ENCODE measurements around the gene BDH1. TPM values are rescaled to one million over a fixed set of nuclear protein-coding genes. Genes with fewer than 3 reads are reported as not detected.
"Not testable (repeated sequence)": the region's sequence is repeated elsewhere in the genome, so short reads cannot be mapped to it uniquely, and the experiment has no call there.

The BDH1 gene
- polyA plus RNA-seq, 1 of the 3 experiments (the other 2 are of a cell fraction): 19.8 TPM

GRCh38 chr3:197566155-197566554, 10.4 kb upstream of the BDH1 start:
- DNase-seq; H2AFZ ChIP-seq (ENCODE audit: low read depth); H3K27me3 ChIP-seq (ENCODE audit: insufficient read depth); H3K4me3 ChIP-seq (ENCODE audit: low read depth in 2 of 2, low read length in 1 of 2); H3K79me2 ChIP-seq (ENCODE audit: insufficient read depth); H3K9me2 ChIP-seq; H3K9ac ChIP-seq; H3K4me2 ChIP-seq; H3K4me1 ChIP-seq (ENCODE audit: control insufficient read depth in 1 of 2, insufficient read depth in 2 of 2, low read depth in 1 of 2, low read length in 1 of 2); H3F3A ChIP-seq (replicated peaks; ENCODE audit: insufficient read depth); H4K20me1 ChIP-seq (ENCODE audit: insufficient read depth); H3K36me3 ChIP-seq (replicated peaks in 1 of 2; ENCODE audit: control insufficient read depth in 1 of 2, insufficient read depth in 2 of 2, low read length in 1 of 2); H3K27ac ChIP-seq (ENCODE audit: low read depth in 2 of 2, low read length in 1 of 2); POLR2A ChIA-PET: not testable (repeated sequence)
- peaks cover 17% of the 10 kb centered on the region for H3K9me3 ChIP-seq
- CTCF ChIA-PET: interaction anchor here (0.7 to 1.5 kb wide), 2 partner anchors 33 to 38 kb away, joined by 3 read pairs; no protein-coding TSS in a partner anchor

- H3K27ac ChIP-seq (ENCODE audit: low read depth in 2 of 2, low read length in 1 of 2): no peak overlapping the region
- peaks cover 0 to 5% of the 10 kb centered on the region in 2 experiments for H3K36me3 ChIP-seq (replicated peaks in 1 of 2; ENCODE audit: control insufficient read depth in 1 of 2, insufficient read depth in 2 of 2, low read length in 1 of 2)
- no peaks in the 10 kb centered on the region for H3K79me2 ChIP-seq (ENCODE audit: insufficient read depth)
- no peak overlapping the region for H3K4me2 ChIP-seq
- DNase-seq: no peak
- H3K9ac ChIP-seq: no peak overlapping the region
- ChIA-PET POLR2A (no interaction called here), CTCF (interaction anchor here (1.0 kb wide), 1 partner anchor 10 kb away, joined by 3 read pairs; no protein-coding TSS in a partner anchor)
- TF ChIP-seq JUND (IDR thresholded peaks at IDR 0.05) (no peak), EZH2phosphoT487 (IDR thresholded peaks at IDR 0.05; ENCODE audit: borderline replicate concordance, low read depth) (no peak), TCF12 (IDR thresholded peaks at IDR 0.05) (no peak), MXI1 (IDR thresholded peaks at IDR 0.05; ENCODE audit: low read depth, low read length) (no peak), ELF1 (IDR thresholded peaks at IDR 0.05) (no peak), CHD2 (IDR thresholded peaks at IDR 0.05; ENCODE audit: low read length, partially characterized antibody) (no peak)
- H3K9me3 ChIP-seq: peaks cover 17% of the 10 kb centered on the region
- no peaks in the 10 kb centered on the region; the same call in 1 of the 2 replicates for H3K27me3 ChIP-seq (ENCODE audit: insufficient read depth)
- H3K9me2 ChIP-seq: no peaks in the 10 kb centered on the region
- H2AFZ ChIP-seq (ENCODE audit: low read depth): no peak overlapping the region
- H3F3A ChIP-seq (replicated peaks; ENCODE audit: insufficient read depth): no peaks in the 10 kb centered on the region
- WGBS (ENCODE audit: low lambda C conversion rate): 22% methylated on average over 1 of the region's 1 CpG
- no peaks in the 10 kb centered on the region for H4K20me1 ChIP-seq (ENCODE audit: insufficient read depth)
- H3K4me3 ChIP-seq (ENCODE audit: low read depth in 2 of 2, low read length in 1 of 2): no peak overlapping the region
- peaks cover 0 to 7% of the 10 kb centered on the region in 2 experiments; a peak in 1 of 4 replicates for H3K4me1 ChIP-seq (ENCODE audit: control insufficient read depth in 1 of 2, insufficient read depth in 2 of 2, low read depth in 1 of 2, low read length in 1 of 2)
These were observed 8.5 kb upstream of the BDH1 start for GRCh38 chr3:197564097-197564843.

GRCh38 chr3:197562398-197563251, 6.9 kb upstream of the BDH1 start:
- Histone ChIP-seq H3K27me3 (ENCODE audit: insufficient read depth) (no peaks in the 10 kb centered on the region; the same call in 1 of the 2 replicates), H2AFZ (ENCODE audit: low read depth) (no peak overlapping the region), H3K27ac (ENCODE audit: low read depth in 2 of 2, low read length in 1 of 2) (no peak overlapping the region), H3F3A (replicated peaks; ENCODE audit: insufficient read depth) (no peaks in the 10 kb centered on the region), H3K36me3 (replicated peaks in 1 of 2; ENCODE audit: control insufficient read depth in 1 of 2, insufficient read depth in 2 of 2, low read length in 1 of 2) (peaks cover 0 to 5% of the 10 kb centered on the region in 2 experiments), H3K79me2 (ENCODE audit: insufficient read depth) (no peaks in the 10 kb centered on the region), H3K9ac (no peak overlapping the region), H3K4me3 (ENCODE audit: low read depth in 2 of 2, low read length in 1 of 2) (no peak overlapping the region), H3K4me2 (no peak overlapping the region), H4K20me1 (ENCODE audit: insufficient read depth) (no peaks in the 10 kb centered on the region), H3K4me1 (ENCODE audit: control insufficient read depth in 1 of 2, insufficient read depth in 2 of 2, low read depth in 1 of 2, low read length in 1 of 2) (peaks cover 0 to 4% of the 10 kb centered on the region in 2 experiments; a peak in 1 of 4 replicates), H3K9me2 (no peaks in the 10 kb centered on the region), H3K9me3 (peaks cover 17% of the 10 kb centered on the region)
- ChIA-PET CTCF (interaction anchor here (0.9 to 1.6 kb wide), 2 partner anchors 9 to 37 kb away, joined by 3 to 4 read pairs; no protein-coding TSS in a partner anchor), POLR2A (no interaction called here)
- 16% methylated on average over 6 of the region's 6 CpGs for WGBS (ENCODE audit: low lambda C conversion rate)
- DNase-seq: no peak
- TF ChIP-seq CTCF (IDR thresholded peaks at IDR 0.05): no peak
- TF ChIP-seq POLR2AphosphoS5 (IDR thresholded peaks at IDR 0.05; ENCODE audit: low read depth, low read length): no peak
- TF ChIP-seq EP300 (IDR thresholded peaks at IDR 0.05; ENCODE audit: borderline replicate concordance in 1 of 2, low read depth in 1 of 2, low read length in 1 of 2): no peak
- TF ChIP-seq REST (IDR thresholded peaks at IDR 0.05; ENCODE audit: low read depth, low read length): no peak
- TF ChIP-seq NFIC (IDR thresholded peaks at IDR 0.05; ENCODE audit: borderline replicate concordance): no peak
- no peak for TF ChIP-seq MEF2A (IDR thresholded peaks at IDR 0.05; ENCODE audit: borderline replicate concordance, low read depth)
- no peak for TF ChIP-seq MAX (IDR thresholded peaks at IDR 0.05; ENCODE audit: low read depth)

Data from SK-N-SH (cell line).